ENCODE measurements around the gene TMEM106A.
"Not testable (repeated sequence)": the region's sequence is repeated elsewhere in the genome, so short reads cannot be mapped to it uniquely, and the experiment has no call there.

The TMEM106A gene

DNA sequence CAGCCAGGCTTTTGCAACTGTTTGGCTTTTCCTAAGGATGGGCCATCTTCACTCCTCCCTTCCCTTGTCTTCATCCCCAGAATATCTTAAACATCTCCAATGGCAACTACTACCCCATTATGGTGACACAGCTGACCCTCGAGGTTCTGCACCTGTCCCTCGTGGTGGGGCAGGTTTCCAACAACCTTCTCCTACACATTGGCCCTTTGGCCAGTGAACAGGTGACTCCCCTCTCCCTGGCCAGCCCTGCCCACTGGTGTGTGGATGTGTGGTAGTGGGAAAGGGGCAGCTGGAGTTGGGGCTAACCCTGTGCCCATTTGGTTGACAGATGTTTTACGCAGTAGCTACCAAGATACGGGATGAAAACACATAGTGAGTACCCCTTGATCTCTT, 4.7 kb downstream of the TMEM106A start:
- DNase-seq = no peak

DNA sequence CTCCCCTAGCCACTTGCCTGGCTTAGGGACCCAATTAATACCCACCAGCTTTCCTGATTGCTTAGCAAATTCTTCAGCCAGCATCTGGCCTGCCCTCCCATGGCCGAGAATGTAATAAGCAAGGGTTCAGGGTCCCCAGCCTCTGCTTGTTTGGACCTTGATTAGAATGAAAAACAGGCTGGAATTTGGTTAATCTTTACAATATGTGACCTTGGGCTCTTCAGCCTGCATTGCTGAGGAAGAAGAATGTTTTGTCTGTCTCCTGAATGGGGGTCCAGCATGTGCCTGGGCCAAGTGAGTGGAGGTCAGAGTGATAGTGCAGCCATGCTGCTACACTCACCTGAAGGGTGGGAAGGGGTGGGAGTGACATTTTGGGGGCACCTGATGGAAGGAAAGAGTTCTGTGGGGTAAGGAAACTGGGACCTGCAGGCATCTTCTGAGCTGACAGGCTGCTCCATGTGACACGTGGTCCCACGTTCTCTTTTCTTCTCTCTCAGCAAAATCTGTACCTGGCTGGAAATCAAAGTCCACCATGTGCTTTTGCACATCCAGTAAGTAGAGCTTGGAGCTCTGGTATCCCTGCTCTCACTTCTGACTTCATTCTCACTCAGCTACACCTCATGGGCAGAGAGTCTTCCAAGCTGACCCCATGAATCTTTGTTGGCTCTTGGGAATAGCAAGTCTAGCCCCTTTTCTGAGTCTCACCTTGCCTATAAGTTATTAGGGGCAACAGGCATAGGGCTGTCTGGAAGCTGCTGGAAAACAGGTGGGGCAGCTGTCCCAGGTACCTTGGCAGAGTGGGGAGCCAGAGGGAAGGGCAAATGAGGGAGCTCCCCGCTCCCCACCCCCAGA, 5.3 kb downstream of the TMEM106A start:
- DNase-seq = no peak

DNA sequence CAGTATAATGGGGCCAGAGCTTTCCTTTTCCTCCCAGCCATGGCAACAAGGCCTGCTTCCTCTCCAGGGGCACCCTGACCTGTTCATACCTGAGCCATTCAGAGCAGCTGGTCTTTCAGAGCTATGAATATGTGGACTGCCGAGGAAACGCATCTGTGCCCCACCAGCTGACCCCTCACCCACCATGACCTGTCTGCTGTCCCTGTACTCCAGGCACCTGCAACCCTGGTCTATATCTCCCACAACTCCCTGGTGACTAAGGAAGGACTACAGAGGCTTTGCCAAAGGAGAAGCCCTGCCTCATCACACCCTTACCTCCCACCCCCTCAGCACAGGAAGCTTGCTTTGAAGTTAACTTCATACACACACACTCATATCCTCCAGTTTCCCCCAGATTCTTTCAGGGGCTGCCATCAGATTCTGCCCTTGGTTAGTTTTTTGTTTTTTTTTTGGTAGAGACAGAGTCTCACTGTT, 6.0 kb downstream of the TMEM106A start:
- DNase-seq = no peak

DNA sequence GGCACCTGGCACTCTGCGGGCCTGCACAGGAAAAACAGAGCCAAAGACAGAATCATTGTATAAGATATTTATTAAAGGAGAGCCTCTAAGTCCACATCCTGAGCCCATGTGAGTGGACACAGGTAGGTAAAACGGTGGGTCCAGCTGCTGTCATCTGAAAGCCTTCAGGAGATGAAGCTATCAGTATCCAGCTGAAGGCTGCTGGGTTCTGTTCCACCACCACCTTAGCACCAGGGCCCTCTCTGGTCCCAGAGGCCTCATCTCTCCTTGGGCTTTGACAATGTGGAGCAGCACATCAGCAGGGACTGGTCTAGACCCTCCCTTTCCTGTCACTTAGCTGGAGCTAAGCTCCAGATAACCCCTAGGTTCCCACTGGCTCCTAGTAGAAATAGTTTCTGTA, 7.3 kb downstream of the TMEM106A start:
- no peak for DNase-seq

DNA sequence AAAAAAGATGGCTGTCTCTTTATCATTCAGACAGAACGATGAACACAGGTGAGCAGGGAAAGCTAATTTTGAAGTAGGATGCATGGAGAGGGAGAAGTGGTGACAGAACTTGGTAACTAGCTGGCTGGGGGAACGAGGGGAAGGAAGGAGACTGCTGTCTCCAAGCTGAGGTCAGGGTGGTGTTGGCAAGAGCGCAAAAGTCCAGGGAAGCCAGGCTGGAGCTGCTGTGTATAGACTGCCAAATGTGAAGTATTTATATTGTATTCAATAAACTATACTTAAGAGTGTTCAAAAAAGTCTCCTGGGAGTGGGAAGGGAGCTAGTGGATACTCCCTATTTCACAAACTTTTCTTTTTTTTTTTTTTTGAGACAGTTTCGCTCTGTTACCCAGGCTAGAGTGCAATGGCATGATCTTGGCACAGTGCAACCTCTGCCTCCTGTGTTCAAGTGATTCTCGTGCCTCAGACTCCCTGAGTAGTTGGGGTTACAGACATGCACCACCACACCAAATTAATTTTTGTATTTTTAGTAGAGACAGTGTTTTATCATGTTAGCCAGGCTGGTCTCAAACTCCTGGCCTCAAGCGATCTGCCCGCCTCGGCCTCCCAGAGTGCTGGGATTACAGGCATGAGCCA, 8.2 kb downstream of the TMEM106A start:
- no peak for DNase-seq

DNA sequence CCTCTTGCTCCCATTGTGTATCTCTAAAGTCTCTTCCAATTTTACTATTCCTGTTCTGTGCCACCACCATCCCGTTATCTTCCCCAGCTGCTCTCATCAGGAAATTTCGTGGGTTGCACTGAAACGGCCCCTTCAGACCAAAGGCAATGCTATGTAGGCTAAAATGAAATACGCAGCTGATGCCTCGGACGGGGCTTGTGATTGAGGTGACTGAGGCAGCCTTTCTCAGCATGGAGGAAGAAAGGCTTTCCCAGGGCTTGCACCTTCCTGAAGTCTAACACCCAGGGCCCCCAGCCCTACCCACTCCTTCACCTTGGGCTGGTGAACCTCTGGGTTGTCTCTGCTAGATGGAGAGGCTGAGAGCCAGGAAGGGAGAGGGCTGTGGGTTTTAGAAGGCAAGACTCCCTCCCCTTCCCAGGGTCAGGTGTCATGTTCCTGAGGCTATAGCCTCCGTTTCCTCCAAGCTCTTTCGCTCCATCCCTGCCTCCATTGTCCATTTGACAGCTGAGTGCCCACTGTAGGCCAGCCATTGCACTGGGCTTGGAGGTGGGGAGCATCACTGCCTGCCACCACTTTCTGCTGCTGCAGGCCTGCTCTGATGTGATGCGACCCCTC, 8.9 kb downstream of the TMEM106A start:
- no peak for DNase-seq

DNA sequence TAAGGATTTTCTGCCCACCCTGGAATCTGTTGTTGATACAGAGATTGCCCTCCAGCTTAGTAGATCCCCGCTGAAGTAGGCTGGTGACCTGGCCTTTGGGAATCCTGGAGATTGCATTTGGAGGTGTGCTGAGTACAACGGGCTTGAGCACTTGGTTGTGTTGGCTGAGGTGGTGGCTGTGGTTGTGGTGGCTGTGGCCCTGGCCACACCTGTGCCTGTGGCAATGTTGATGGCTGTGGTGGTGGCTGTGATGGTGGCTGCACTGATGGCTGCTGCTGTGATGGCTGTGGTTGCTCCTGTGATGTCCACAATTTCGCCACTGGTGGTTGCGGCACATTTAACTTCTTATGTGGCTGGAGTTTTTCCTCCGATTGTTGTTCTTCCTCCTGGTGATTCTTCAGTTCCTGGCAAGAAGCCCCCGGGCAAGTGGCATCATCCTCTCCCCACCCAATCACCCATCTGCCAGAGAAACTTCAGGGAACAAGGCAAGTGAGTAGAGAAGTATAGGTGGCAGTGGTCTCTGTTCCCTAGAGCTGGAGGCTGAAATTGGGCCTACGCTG, 12.6 kb downstream of the TMEM106A start:
- no peak for DNase-seq

DNA sequence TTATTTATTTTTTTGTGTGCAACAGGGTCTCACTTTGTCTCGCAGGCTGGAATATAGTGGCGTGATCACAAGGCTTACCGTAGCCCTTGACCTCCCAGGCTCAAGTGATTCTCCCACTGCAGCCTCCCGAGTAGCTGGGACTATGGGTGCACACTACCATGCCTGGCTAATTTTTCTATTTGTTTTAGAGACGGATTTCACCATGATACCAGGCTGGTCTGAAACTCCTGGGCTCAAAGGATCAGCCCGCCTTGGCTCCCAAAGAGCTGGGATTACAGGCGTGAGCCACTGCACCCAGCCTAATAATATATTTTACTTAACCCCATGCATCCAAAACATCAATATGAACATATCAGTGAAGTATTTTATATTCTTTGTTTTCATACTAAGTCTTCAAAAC, 14.7 kb downstream of the TMEM106A start:
- no peak for DNase-seq

DNA sequence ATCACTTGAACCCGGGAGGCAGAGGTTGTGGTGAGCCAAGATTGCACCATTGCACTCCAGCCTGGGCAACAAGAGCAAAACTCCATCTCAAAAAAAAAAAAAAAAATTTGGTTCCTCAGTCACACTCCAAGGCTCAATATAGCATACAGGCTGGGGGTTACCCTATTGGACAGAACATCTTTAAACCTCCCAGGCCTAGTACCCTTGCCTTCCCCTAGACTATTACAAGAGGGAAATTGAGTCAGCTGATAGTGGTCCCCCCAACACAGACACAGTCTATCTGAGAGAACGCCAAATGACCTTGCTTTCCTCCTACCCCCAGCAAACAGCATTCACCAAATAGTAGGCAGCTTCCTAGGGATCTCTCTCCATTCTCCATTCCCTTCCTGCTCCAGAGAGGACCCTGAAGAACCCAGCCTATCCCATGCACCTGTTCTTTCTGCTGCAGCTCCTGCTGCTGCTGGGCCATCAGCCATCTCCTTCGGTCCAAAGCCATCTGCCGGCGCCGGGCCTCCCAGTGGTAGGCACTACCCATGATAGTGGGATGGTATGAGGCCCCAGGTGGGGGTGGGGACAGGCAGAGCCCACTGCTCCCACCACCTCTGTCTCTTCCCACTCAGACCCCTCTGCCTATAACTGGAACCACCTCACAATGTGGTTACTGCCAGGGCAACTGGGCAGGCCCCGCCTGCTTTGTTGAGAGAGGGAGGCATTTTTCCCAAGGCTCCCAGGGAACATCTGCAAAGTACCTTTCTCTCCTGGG, 16.5 kb downstream of the TMEM106A start, which contains the start of gene CCDC200:
Gene CCDC200, minus strand, starts transcription at position 604 of the 763 bp plus-strand sequence. Its CDS starts 69 bp downstream, at position 535.
- not testable (repeated sequence) for DNase-seq

DNA sequence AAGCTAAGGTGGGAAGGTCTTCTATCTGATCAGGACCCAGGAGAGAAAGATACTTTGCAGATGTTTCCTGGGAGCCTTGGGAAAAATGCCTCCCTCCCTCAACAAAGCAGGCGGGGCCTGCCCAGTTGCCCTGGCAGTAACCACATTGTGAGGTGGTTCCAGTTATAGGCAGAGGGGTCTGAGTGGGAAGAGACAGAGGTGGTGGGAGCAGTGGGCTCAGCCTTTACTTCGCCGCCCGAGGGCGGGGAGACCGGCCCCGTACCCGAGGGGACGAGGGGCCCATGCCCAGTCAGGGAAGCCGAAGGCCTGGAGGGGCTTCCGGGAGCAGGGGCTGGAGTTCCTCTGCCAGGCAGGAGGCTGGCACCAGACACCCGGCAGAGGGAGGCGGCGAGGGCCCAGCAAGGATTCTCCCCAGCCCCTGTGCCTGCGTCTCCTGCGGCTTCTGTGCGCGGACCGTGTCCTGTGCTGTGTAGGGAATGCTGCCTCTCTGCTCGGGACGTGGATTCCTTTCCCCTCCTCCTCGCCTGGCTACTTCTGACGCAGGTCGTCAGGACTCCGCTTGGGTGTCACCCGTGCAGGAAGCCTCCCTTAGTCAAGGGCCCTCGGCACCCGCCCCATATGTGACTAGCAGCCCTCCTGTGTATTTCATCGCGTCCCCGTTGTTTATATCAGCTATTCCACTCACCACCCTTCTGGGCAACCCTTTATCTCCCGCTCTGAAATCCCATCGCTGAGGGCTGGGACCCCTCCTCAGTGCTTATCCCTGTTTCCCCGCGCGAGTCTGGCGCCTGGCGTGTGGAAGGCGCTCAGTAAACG, 19.7 kb downstream of the TMEM106A start:
- DNase-seq = not testable (repeated sequence)

DNA sequence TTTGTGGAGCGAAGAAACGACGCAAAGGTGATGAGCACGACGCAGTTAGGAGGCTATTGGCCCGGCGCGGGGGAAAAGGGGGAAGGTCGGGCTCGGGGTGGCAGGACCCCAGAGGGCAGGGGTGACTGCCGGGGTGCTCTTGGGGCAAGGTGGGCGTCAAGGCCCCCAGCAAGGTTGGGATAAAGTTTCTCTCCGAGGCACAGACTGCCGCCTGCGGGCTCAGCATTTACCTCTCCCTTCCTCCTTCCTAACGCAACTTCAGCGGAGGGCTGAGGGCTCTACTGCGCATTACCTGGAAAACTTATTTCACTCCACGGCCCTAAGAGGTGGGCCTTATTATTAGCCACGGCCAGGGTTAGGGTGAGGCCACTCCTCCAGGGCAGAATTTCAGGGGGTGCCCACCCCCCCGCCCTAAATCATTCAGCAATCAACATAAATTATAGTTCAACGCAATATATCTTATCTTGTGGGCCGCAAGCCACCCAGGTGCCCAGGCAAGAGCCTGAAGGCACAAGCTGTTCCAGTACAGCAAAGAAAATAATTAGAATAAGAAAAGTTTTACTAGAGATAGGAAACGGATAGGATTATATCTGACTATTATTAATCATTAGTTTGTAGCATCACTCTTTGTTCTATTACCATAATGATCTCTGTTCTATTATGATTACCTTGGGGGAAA, 20.5 kb downstream of the TMEM106A start:
- DNase-seq = not testable (repeated sequence)

DNA sequence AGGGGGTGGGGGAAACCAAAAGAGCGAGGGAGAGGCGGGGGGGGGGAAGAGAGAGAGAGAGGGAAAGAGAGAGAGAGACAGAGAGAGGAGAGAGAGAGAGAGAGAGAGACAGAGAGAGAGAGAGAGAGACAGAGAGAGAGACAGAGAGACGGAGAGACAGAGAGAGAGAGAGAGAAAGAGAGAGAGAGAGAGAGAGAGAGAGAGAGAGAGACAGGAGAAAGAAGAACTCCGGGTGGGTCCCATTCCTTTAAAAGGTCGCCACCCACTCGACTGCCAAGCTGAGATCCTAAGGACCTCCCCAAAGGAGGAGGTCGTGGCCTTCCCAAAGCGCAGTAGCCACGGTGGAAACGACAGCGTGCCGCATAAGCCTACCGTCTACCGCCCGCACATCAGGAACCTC, 21.6 kb downstream of the TMEM106A start:
- not testable (repeated sequence) for DNase-seq

DNA sequence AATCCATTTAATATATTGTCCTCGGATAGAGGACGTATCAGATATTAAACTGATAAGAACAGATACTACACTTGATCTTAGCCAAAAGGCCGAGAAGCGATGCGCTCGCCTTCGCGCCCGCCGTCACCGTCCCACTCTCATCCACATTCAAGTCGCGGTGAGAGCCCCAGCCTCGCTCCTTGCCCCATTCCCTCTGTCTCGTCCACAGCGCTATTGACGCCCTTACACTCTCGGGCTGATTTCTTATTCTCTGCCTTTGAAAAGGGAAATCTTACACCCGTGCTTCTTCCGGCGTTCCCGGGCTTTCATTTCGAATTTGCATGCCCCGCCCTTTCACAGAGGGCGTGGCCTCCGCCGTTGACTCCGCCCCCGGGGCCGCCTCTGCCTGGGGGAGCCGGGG, 22.2 kb downstream of the TMEM106A start, which contains the start of gene RNU2-1:
Gene RNU2-1, minus strand, starts transcription at position 101 of the 400 bp plus-strand sequence.
- DNase-seq = not testable (repeated sequence)

DNA sequence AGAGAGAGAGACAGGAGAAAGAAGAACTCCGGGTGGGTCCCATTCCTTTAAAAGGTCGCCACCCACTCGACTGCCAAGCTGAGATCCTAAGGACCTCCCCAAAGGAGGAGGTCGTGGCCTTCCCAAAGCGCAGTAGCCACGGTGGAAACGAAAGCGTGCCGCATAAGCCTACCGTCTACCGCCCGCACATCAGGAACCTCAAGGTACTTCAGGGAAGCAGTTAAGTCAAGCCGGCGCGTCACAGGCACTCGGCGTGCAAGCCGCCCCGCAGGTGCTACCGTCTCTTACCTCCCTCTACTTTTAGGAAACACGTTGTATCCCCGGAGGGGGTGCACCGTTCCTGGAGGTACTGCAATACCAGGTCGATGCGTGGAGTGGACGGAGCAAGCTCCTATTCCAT, 27.9 kb downstream of the TMEM106A start:
- DNase-seq = not testable (repeated sequence)

DNA sequence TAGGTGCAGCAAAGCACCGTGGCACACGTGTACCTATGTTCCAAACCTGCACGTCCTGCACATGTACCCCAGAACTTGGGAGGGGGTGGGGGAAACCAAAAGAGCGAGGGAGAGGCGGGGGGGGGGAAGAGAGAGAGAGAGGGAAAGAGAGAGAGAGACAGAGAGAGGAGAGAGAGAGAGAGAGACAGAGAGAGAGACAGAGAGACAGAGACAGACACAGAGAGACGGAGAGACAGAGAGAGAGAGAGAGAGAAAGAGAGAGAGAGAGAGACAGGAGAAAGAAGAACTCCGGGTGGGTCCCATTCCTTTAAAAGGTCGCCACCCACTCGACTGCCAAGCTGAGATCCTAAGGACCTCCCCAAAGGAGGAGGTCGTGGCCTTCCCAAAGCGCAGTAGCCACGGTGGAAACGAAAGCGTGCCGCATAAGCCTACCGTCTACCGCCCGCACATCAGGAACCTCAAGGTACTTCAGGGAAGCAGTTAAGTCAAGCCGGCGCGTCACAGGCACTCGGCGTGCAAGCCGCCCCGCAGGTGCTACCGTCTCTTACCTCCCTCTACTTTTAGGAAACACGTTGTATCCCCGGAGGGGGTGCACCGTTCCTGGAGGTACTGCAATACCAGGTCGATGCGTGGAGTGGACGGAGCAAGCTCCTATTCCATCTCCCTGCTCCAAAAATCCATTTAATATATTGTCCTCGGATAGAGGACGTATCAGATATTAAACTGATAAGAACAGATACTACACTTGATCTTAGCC, 29.1 kb downstream of the TMEM106A start:
- not testable (repeated sequence) for DNase-seq

DNA sequence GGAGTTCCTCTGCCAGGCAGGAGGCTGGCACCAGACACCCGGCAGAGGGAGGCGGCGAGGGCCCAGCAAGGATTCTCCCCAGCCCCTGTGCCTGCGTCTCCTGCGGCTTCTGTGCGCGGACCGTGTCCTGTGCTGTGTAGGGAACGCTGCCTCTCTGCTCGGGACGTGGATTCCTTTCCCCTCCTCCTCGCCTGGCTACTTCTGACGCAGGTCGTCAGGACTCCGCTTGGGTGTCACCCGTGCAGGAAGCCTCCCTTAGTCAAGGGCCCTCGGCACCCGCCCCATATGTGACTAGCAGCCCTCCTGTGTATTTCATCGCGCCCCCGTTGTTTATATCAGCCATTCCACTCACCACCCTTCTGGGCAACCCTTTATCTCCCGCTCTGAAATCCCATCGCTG, 34.8 kb downstream of the TMEM106A start:
- not testable (repeated sequence) for DNase-seq

Data from left hindlimb (tissue), 1 donor.